HG03139 (cell line): ENCODE measurements around the gene POLR3C.
"Not testable (repeated sequence)": the region's sequence is repeated elsewhere in the genome, so short reads cannot be mapped to it uniquely, and the experiment has no call there.

Experiments used
- ATAC-seq: cut with Tn5 transposase; IDR thresholded peaks from one replicate; pipeline ENCODE4 v1.9.1; 2021; ENCODE audit not compliant: unreplicated experiment

The POLR3C gene, protein sequence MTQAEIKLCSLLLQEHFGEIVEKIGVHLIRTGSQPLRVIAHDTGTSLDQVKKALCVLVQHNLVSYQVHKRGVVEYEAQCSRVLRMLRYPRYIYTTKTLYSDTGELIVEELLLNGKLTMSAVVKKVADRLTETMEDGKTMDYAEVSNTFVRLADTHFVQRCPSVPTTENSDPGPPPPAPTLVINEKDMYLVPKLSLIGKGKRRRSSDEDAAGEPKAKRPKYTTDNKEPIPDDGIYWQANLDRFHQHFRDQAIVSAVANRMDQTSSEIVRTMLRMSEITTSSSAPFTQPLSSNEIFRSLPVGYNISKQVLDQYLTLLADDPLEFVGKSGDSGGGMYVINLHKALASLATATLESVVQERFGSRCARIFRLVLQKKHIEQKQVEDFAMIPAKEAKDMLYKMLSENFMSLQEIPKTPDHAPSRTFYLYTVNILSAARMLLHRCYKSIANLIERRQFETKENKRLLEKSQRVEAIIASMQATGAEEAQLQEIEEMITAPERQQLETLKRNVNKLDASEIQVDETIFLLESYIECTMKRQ

DNA sequence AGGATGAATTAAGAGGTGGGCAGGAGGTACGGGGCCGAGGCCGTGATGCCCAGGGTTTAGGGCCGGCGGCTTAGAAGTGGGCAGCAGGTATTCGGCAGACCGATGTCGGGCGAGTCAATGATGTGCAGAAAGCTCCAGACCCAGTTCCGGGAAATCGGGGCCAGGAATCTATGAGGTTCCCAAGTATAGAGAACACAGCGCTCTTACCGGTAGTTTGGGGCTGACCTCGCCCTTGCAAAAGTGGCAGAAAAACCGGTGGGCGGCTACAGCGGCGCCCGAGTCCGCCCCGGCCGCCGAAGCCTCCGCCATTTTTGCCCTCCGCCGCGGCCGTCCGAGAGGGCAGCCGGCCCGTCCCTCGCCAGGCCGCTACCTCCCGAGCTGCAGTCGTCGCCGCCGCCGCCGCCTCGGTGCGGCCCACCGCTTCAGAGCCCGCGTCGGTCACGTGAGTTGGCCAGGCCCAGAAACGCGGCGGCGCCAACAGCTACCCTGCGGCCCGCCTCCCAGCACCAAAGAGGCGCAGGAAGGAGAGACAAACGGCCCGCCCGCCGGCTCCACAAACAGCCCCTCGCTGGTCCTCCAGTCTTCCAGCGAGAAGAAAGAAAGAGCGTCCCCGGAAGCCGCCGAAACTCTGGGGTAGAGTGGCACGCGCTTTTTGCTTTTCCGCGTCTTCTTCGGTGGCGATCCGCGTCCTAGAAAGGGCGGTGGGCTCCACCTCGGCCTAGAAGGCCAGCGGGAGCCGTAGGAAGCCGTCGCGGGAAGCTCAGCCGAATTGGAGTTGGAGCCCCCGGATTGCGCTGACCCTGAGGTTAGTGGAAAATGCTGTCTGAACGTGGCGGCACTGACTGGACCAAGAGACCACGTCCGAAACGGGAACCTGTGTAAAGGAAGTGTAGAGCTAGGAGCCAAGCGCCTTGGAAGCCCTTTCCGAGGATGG, at the start of gene POLR3C, which contains the start of gene RNF115:
POLR3C (plus strand) TSS at position 636 of the 934 bp plus-strand sequence. CDS start 1,577 bp downstream, outside the sequence.
RNF115 (minus strand) TSS at position 531 of the 934 bp plus-strand sequence; CDS start at position 309, 222 bp downstream.
- peak; percentile 80 for ATAC-seq

DNA sequence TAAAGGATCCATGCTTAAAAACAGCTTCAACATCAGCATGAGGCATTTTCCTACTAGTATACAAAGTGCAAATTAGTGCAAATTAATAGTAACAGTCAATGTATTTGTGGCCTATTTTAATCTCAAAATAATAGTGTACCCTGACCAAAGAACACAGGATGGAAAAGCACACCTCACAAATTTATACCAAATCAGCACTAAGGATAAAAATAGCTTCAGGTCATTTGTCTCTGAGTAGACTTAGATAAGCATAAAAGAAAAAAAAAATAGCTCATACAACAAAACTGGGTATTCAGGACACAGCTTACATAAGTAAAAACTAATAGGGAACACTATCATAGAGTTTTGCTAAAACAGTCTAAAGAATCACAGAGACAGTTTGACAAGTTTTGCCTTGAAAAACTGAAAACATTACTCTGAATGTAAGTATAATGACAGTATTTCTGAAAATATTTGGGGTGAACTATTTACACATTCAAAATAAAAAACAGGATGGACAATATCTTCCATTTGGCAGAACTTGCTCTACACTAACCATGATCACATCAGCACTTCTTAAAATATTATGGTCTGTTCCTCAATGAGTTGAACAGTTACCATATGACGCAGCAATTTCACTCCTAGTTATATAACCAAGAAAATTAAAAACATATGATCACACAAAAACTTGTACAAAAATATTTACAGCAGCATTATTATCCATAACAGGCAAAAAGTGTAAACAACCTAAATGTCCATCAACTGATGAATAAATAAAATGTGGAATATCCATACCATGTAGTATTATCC, 46.4 kb upstream of the POLR3C start:
- no peak for ATAC-seq

DNA sequence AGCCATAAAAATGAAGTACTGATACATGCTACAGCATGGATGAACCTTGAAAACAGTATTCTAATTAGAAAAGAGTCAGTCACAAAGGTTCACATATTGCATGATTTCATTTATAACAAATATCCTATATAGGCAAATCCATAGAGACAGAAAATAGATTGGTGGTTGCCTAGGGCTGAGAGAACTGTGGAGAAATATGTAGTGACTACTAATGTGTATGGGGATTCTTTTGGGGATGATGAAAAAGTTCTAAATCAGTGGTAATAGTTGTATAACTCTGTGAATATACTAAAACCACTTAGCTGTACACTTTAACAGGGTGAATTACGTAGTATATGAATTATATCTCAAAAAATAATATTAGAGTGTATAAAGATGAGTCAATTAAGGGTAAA, 45.9 kb upstream of the POLR3C start:
- ATAC-seq: no peak

DNA sequence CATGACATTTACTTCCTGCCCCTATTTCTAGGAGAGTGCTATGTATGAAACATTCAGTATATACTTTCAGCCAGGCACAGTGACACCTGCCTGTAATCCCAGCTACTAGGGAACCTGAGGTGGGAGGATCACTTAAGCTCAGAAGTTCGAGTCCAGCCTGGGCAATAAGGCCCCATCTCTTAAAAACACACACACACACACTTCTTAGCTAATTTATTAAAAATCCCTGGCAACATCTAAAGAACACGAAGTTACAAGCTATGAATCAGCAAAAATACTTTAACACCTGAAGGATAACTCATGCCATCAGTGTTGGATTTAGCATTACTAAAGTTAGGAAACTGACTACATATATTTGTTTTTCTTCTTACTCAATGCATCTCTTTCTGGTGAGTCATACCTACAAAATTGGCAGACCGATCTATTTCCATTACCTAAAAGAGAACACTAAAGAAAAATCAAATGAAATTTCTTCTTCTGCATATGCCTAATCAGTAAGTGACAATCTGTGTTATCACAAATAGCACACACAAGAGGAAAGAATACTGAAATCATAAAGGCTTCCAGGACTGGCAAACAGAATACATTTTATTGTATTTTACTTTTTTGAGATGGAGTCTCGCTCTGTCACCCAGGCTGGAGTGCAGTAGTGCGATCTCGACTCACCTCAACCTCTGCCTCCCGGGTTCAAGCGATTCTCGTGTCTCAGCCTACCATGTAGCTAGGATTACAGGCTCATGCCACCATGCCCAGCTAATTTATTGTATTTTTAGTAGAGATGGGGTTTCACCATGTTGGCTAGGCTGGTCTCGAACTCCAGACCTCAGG, 41.5 kb upstream of the POLR3C start:
- ATAC-seq: no peak

DNA sequence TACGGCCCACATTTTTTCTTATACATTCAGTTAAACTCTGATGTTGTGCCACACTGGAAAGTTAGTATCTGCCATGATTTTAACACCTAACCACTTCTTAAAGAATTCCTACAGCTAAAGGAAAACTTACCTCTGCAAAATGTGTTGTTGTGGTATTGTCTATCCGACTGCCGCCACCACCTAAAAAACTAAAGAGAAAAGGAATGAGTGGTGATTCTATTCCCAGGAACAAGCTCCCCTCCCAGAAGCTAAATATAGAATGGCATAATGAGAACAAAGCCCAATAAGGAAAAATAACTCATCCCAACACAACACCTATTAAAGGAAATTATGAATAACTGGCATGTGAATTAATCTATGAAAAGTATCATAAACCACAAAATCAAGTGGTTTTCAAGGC, 39.6 kb upstream of the POLR3C start:
- no peak for ATAC-seq

DNA sequence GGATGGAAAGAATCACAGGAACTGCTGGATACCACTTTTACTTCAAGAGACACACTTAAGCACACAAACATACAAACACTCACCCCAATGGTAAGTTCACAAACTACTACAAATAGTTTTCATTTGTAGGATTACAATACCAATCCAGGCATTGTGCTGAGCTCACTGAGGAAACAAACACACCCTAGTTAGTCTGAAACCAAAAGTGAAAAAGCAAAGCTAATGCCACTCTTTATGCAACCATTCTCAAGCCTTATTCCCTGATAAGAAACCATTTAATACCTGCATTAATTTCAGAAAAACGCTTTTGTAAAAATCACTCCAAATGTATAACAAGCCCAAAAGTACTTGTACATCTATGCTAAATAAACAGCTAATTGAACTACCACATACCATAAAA, 38.5 kb upstream of the POLR3C start:
- ATAC-seq: no peak

DNA sequence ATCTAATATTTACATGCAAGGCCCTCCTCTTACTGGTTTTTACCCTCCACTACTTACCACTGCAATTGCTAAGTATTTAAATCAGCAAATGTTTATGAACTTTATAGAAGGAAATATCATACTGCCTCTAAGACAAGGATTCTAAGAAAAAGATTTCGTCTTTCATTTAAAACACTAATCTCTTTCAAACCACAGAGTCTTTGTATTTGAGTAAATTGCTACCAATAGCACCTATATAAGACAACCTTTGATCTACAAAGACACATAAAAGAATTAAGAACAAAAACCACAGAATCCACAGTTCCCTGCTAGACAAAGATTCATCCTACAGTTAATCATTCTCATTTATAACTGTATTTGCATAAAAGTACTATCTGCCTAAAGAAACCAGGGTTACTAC, 37.7 kb upstream of the POLR3C start:
- ATAC-seq: no peak

DNA sequence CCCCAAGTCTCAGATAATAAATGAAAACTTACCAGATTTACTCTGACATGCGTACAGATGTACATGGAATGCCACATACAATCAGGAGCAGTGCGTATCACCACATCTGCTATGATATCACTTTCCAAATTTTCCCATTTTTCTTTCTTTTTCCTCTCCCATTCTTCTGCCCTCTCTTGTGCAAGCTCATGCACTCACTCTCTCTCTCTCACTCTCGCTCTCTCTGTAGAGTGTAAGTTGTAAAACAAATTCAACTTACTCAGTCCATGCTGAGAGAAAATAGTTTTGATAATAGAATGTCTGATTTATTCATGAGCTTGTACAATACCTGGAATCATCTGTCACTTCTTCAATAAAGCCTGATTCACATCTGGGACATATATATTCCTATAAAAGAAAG, 35.4 kb upstream of the POLR3C start:
- no peak for ATAC-seq

DNA sequence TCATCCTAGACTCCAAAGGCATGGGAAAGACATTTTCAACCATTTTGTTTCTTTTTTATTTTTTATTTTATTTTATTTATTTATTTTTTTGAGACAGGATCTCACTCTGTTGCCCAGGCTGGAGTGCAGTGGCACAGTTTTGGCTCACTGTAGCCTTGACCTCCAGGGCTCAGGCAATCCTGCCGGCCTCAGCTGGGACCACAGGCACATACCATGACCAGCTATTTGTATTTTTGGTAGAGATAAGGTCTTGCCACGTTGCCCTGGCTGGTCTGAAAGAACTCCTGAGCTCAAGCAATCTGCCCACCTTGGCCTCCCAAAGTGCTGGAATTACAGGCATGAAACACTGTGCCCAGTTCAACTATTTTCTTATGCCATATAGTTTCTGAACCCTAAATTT, 32.1 kb upstream of the POLR3C start:
- not testable (repeated sequence) for ATAC-seq

DNA sequence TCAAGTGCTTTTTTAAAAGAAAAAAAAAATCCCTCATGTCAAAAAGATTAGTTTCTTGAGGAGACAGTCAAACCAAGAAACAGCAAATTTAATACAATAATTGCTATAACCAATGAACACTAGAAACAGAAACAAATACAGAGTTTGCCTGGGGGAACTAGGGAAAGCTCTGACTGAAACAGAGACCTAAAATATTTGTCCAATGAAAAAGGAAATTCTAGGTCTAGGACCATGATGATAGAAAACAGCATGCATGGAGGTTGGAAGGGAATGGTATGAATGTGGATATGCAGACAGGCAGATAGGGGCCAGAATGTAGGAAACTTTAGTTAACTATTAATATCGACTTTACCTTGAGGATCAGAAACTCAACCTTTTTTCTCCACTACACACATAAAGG, 31.5 kb upstream of the POLR3C start:
- ATAC-seq: no peak

DNA sequence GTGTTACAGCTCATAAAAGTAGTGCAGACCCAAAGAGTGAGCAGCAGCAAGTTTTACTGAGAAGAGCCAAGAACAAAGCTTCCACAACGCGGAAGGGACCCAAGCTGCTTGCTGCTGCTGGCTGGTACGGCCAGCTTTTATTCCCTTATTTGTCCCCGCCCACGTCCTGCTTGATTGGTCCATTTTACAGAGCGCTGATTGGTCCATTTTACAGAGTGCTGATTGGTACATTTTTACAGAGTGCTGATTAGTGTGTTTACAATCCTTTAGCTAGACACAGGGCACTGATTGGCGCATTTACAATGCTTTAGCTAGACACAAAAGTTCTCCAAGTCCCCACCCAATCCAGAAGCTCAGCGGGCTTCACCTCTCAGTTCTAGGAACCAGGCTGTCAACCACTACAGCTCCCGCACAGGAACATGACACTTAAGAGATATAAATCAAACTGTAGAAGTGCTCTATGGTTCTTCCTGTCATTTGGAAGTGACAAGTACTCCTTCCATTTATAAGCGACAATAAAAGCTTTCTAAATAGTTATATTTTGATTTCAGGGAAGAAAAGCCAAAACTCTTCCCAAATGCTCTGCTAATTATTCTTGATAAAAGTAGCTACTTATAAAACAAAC, 28.6 kb upstream of the POLR3C start:
- no peak for ATAC-seq

DNA sequence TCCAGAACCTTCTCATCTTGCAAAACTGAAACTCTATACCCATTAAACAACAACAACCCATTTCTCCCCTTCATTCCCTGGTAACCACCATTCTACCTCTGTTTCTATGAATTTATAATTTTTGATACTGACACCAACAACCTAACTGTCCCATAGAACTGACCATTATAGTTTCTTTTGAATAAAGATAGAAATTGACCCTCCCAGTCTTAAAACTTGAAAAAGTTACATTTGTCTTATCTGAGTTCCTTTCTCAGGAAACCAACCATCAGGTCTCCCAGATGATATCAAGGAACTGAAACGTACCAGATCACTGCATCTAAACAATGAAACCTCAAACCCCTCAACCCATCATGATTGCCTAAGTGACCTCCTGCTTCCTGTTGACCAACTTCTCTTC, 27.2 kb upstream of the POLR3C start:
- no peak for ATAC-seq

DNA sequence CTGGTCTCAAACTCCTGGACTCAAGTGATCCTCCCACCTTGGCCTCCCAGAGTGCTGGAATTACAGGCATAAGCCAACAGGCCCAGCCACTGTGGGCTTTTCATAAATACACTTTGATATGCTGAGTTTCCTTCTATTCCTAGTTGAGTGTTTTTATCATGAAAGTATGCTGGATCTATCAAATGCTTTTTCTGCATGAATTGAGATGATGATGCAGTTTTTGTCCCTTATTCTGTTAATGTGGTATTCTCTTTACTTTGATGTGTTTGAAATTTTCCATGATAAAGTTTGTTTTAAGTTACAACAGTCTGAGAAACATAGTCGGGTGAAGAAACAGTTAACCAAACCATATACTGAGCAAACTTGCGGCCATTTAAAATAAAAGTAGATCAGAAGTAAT, 24.2 kb upstream of the POLR3C start:
- ATAC-seq: no peak

DNA sequence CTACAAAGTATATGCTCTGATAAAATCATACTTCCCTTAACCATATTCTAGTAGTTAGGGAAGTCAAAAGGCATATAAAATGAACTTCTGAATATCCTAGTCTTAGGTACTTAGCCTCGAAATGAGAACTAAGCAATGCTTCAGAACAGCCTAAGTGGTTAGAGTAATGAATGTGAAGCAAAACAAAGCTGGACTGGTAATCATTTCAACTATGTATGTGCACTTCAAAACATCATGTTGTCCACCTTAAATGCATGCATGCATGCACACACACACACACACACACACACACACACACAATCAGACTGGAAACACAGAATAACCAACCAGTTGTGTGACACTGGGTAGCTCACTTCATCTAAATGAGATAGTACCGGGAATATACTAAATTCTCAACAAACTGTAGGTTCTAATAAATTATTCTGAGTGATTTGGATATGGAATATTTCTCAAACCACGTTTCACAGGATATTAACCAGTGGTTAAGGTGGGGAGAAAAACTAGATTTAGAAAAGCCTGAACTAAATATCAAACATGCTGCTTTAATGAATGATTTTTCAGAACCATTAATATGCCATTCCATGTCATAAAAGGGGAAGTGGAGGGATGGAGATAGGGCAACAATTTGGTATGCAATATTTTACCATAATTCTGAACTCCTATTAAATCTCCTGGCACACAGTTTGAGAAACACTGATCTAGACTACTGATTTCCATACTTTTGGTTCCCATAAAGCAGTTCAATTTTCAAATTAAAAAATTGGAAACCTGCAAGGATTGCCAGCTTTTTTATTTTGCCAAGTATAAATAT, 19.6 kb upstream of the POLR3C start:
- no peak for ATAC-seq

DNA sequence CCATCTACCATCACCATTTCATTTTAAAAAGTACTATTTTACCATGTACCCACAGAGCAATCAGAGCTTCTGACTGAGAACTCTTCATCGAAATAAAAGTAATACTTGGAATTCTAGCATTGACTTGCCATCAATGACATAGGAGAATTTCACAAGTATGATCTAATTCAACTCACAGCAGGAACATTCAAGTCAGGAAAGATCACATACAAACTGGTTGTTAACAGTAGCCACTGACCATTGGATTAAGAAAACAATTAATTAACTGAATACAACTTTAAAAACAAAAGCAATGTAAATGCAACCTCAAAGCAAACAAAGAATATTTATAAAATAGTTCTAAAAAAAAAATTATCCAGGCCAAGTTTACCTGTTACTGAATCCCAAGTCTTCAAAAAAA, 18.9 kb upstream of the POLR3C start:
- no peak for ATAC-seq

DNA sequence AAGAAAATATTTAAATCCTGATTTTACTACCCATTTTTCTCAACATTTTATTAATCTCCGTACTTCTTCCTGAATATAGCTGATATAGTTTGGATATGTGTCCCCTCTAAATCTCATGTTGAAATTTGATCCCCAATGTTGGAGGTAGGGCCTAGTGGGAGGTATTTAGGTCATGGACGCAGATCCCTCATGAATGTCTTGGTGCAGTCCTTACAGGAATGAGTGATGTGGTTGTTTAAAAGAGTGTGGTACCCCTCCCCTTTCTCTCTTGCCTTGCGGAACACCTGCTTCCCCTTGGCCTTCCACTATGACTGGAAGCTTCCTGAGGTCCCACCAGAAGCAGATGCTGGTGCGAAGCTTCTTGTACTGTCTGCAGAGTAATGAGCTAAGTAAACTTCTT, 17.6 kb upstream of the POLR3C start:
- no peak for ATAC-seq

DNA sequence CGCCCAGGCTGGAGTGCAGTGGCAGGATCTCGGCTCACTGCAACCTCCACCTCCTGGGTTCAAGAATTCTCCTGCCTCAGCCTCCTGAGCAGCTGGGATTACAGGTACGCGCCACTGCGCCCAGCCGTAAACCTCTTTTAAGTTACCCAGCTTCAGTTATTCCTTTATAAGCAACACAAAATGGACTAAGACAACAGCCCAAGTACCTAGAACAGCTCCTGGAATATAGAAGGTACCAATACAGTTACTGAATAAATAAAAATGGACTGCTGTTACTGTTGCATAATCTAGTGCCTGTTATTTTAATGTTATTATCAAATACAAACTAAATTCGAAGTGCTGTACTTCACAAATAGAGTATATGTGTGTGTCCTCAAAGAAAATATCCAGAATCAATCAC, 17.2 kb upstream of the POLR3C start:
- no peak for ATAC-seq

DNA sequence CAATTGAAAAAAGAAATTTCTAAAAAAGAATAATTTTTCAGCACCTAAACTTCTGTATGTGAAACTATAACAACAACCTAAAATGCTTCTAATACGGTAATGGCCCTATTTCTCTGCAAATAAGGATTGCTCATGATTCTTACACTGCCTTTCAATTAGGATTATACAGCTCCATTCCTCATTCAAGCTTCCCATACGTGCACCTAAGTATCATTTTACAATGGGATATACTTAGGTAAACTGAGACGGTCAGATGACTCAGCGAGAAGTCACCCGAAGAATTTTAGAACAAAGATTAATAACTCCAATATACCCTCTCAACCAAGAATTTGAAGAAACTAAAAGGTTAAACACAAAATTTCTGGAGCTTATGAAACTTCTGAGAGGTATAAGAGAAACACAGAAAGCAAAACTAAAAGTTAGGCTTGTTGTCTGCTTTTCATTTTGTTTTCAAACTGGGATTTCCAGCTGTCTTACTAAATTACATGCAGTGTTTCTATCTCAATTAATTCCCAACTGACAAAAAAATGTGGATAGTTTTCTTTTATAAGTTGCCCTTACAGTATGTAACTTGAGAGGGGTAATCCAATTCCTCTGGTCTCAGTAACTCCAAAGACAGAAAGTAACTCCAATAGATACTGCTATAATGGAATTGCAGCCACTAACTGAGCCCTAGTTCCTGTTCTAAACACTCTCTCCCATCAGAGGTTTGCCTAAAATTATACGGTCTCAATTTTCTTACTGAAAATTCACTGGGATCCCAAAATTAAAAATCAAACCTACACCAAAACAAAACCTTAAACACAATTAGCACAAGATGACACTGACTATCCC, 10.8 kb upstream of the POLR3C start:
- not testable (repeated sequence) for ATAC-seq
